HepG2 (cell line): ENCODE results near the gene CFAP54. TPM values are rescaled to one million over a fixed set of nuclear protein-coding genes. Genes with fewer than 3 reads are reported as not detected.

Experiments used
- ATAC-seq: fragments of 200-7000 bp; cut with Tn5 transposase; 3 replicates; pipeline ENCODE4 v1.9.1; 2020; ENCODE audit warnings: mild to moderate bottlenecking, moderate library complexity
- BruUV-seq: library from RNA; stranded (reverse); fragments of 400-500 nt; replicated peaks from 2 replicates; lab custom pipeline; 2021; lab: Mats Ljungman, UMichigan
- CTCF ChIA-PET: fragments of 300-600 bp; formaldehyde crosslinking; extraction: SDS; loops from one replicate; lab custom pipeline; 2021; ENCODE audit warnings: low total read pairs, inconsistent platforms, low intra/inter-chr PET ratio; lab: Yijun Ruan, JAX
- POLR2A ChIA-PET: fragments of 350-600 bp; sonication (Branson Sonifier 250); formaldehyde crosslinking; loops from one replicate; lab custom pipeline; 2020; ENCODE audit warnings: antibody characterized with exemption, inconsistent platforms; lab: Yijun Ruan, JAX
- DNase-seq: peaks from one replicate; pipeline ENCODE4 v3.0.0-alpha.2; 2015; ENCODE audit warnings: low spot score
- FAIRE-seq: peaks from 3 replicates; lab custom pipeline; 2011; peaks lifted over from hg19 to GRCh38; lab: Jason Lieb, UNC
- H2AFZ ChIP-seq: one replicate; pipeline ENCODE4 v1.6.1; 2011; ENCODE audit warnings: low read length, inconsistent platforms
- H3K27ac ChIP-seq: fragments of 300-600 bp; 3 replicates; pipeline ENCODE4 v1.8.0; 2011; ENCODE audit warnings: mixed run types, mild to moderate bottlenecking, mixed read lengths, low read length, inconsistent platforms; ENCODE audit not compliant: insufficient read depth; ENCODE audit errors: extremely low read length
- H3K27me3 ChIP-seq, 2 experiments: fragments of 200-600 bp in 1 of 2; 2 replicates in 1 of 2; 3 replicates in 1 of 2; pipeline versions ENCODE4 v1.6.0 to v1.8.0; 2011; ENCODE audit warnings: low read length in 2 of 2, mild to moderate bottlenecking in 2 of 2, moderate library complexity in 2 of 2, inconsistent platforms in 1 of 2; ENCODE audit not compliant: insufficient read depth in 2 of 2, control insufficient read depth in 1 of 2
- H3K36me3 ChIP-seq, 2 experiments: fragments of 200-600 bp in 1 of 2; replicated peaks in 1 of 2; 2 replicates in 1 of 2; 3 replicates in 1 of 2; pipeline versions ENCODE4 v1.5.1 to v1.8.0; 2011; ENCODE audit warnings: low read length in 2 of 2, inconsistent platforms in 1 of 2; ENCODE audit not compliant: insufficient read depth in 2 of 2, control insufficient read depth in 1 of 2
- H3K4me1 ChIP-seq: 2 replicates; pipeline ENCODE4 v1.5.1; 2012; ENCODE audit warnings: low read length, inconsistent platforms; ENCODE audit not compliant: insufficient read depth
- H3K4me2 ChIP-seq: 2 replicates; pipeline ENCODE4 v1.6.0; 2011; ENCODE audit warnings: low read depth, low read length, inconsistent platforms
- H3K4me3 ChIP-seq, 3 experiments: fragments of 200-600 bp in 1 of 3; sonication (generic), shearing (Covaris generic) in 1 of 3; replicated peaks in 1 of 3; 2 replicates each; pipeline ENCODE4 v1.5.1; 2011 to 2016; ENCODE audit warnings: low read length in 3 of 3, inconsistent platforms in 2 of 3, low read depth in 2 of 3, mild to moderate bottlenecking in 2 of 3, control low read depth in 1 of 3, mixed read lengths in 1 of 3; ENCODE audit not compliant: insufficient read depth in 1 of 3
- H3K79me2 ChIP-seq: one replicate; pipeline ENCODE4 v1.6.1; 2011; ENCODE audit warnings: low read length, inconsistent platforms; ENCODE audit not compliant: insufficient read depth
- H3K9ac ChIP-seq: 2 replicates; pipeline ENCODE4 v1.6.0; 2011; ENCODE audit warnings: mild to moderate bottlenecking, low read depth, low read length, inconsistent platforms; ENCODE audit not compliant: insufficient read depth
- H3K9me3 ChIP-seq: 2 replicates; pipeline ENCODE4 v1.5.1; 2012; ENCODE audit warnings: mild to moderate bottlenecking, low read length
- H4K20me1 ChIP-seq: 2 replicates; pipeline ENCODE4 v1.6.0; 2011; ENCODE audit warnings: inconsistent platforms, mild to moderate bottlenecking, low read length, moderate library complexity; ENCODE audit not compliant: insufficient read depth
- MAFF ChIP-seq: IDR thresholded peaks from 2 replicates; pipeline ENCODE4 v1.6.1; 2011; ENCODE audit warnings: low read depth, low read length, improper control_type of control experiment
- MAFK ChIP-seq, 2 experiments: IDR thresholded peaks in 1 of 2; conservative IDR thresholded peaks in 1 of 2; 2 replicates each; pipeline ENCODE4 v1.6.1; 2011; ENCODE audit warnings: improper control_type of control experiment in 2 of 2, low read length in 2 of 2
- NFAT5 ChIP-seq: sonication (generic); formaldehyde crosslinking; IDR thresholded peaks from 2 replicates; pipeline ENCODE4 v1.4.0; 2020; ENCODE audit warnings: missing genetic modification reagents
- WGBS: methylation state at CpG from one replicate; pipeline ENCODE4 v1.1.6; 2017; ENCODE audit warnings: low lambda C conversion rate; 5-methylcytosine and 5-hydroxymethylcytosine counted together
- in situ Hi-C: cut with HindIII; loops from 2 replicates; pipeline ENCODE4 v1.10.0; 2017; ENCODE audit warnings: low pct_unique_long_range_greater_than_20kb; ENCODE audit not compliant: extremely low pct_ligation_motif_present
- intact Hi-C: fragments of 100-400 bp; cut with micrococcal nuclease; formaldehyde crosslinking; loops from one replicate; pipeline ENCODE4 v1.10.0; 2022; ENCODE audit not compliant: unreplicated experiment
- polyA plus RNA-seq, 8 experiments: library from polyadenylated mRNA; depleted of rRNA in 3 of 8; stranded (reverse) in 7 of 8; unstranded in 1 of 8; fragments of >200 nt; fragmentation: Illumina TruSeq in 4 of 8; extraction: Trizol in 4 of 8; gene quantifications; 2 replicates each; pipeline versions ENCODE4 v1.2.1 to v1.2.3, GENCODE V29; 2011 to 2016; ENCODE audit warnings: low read depth in 4 of 8, missing spikeins in 1 of 8, mixed read lengths in 1 of 8; ENCODE audit not compliant: insufficient read depth in 1 of 8
- total RNA-seq, 5 experiments: library from RNA; depleted of rRNA; stranded (reverse); fragments of >200 nt; fragmentation: Illumina TruSeq; extraction: Trizol; gene quantifications; 2 replicates each; pipeline ENCODE4 v1.2.3, GENCODE V29; 2016; ENCODE audit warnings: low read depth in 1 of 5

CFAP54 gene
- total and polyA plus RNA-seq, 2 of the 13 experiments (the other 11 are each of a cell fraction or from before 2014, with no cell fraction given), result not detected

- Histone ChIP-seq H3K27ac (no peak overlapping the region), H3K4me1 (peaks cover 16% of the 10 kb centered on the region), H3K9ac (no peak overlapping the region), H2AFZ (no peak overlapping the region), H3K36me3 (peaks cover 0 to 2% of the 10 kb centered on the region in 2 experiments; a peak in 2 of 5 replicates), H3K4me2 (no peak overlapping the region), H3K4me3 (no peak overlapping the region), H3K27me3 (no peaks in the 10 kb centered on the region; a peak in 1 of 5 replicates), H3K9me3 (no peaks in the 10 kb centered on the region), H4K20me1 (no peaks in the 10 kb centered on the region), H3K79me2 (peaks cover 15% of the 10 kb centered on the region)
- 91% methylated on average over 2 of the region's 2 CpGs for WGBS
- DNase-seq (no peak), ATAC-seq (no peak), FAIRE-seq (no peak)
- intact Hi-C loops (no loop called here), in situ Hi-C loops (no loop called here)
- BruUV-seq, result no TSS peak
- ChIA-PET POLR2A (no interaction called here), CTCF (no interaction called here)
- TF ChIP-seq MAFK (conservative IDR thresholded peaks at IDR 0.05 in 1 of 2, IDR thresholded peaks at IDR 0.05 in 1 of 2; ENCODE audit: low read length in 2 of 2) (peak; percentile 58 to 70), NFAT5 (CRISPR knock-in tag) (no peak), MAFF (peak; percentile 53)
Measured at GRCh38 chr12:96912261-96912660, 422.9 kb downstream of the CFAP54 start.
